BE2C (cell line): Measurements from ENCODE around the gene SEMA3D.

ENCODE experiments used
- DNase-seq: peaks from one replicate; pipeline ENCODE4 v3.0.0-alpha.2; 2020
- H3K27me3 ChIP-seq: fragments of 250-450 bp; sonication (Bioruptor Pico); 2 replicates; pipeline ENCODE4 v1.5.1; 2020; ENCODE audit warnings: mild to moderate bottlenecking
- H3K36me3 ChIP-seq: fragments of 250-450 bp; sonication (Bioruptor Pico); 2 replicates; pipeline ENCODE4 v1.5.1; 2020; ENCODE audit warnings: mild to moderate bottlenecking
- H3K4me1 ChIP-seq: fragments of 250-450 bp; sonication (Bioruptor Pico); 2 replicates; pipeline ENCODE4 v1.5.1; 2020
- H3K4me3 ChIP-seq: 2 replicates; pipeline ENCODE4 v1.5.1; 2011; ENCODE audit warnings: low read depth, low read length
- H3K9me3 ChIP-seq: fragments of 250-450 bp; sonication (Bioruptor Pico); 2 replicates; pipeline ENCODE4 v1.5.1; 2020
- CTCF ChIP-seq: IDR thresholded peaks from 2 replicates; pipeline ENCODE4 v1.5.1; 2012; ENCODE audit warnings: mild to moderate bottlenecking, low read depth, low read length

The SEMA3D gene

DNA sequence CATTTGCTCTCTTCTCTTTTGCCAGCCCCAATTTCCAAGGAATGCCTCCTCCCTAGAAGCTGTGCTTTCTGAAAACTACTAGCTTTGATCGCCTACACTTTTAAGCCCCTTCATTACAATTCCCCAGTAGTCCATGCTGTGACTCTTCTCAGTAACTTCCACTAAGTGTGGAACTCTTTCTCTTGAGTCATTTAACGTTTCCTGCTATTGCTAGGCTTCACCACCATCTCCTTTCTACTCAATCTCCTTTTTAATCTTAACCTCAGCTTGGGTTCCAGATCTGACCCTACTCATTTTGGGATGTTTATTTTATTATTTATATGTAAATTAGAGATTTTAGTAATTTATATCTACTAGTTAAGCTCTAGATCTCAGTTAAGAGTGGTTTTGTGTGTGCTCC, 14.4 kb upstream of the SEMA3D start:
- H3K27me3 ChIP-seq, result no peaks in the 10 kb centered on the region
- no peaks in the 10 kb centered on the region for H3K36me3 ChIP-seq
- H3K9me3 ChIP-seq, result no peaks in the 10 kb centered on the region
- TF ChIP-seq CTCF, result no peak
- no peaks in the 10 kb centered on the region for H3K4me1 ChIP-seq
- DNase-seq, result no peak
- no peak overlapping the region for H3K4me3 ChIP-seq

DNA sequence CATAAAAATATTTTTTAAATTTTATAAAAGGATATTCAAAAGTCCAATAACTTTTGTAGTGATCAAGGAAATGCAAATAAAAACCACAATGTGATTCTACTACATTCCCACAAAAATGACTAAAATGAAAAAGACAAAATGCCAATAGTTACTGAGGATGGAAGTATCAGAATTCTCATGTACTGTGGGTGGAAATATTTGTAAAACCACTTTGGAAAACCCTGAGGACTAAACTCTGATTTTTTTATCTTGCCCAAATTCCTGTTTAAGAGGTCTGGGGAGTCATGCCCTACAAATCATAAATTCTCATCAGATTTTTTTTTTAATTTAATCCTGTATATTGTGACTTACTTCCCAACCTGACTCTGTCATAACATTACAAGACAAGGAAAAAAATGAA, 9.8 kb upstream of the SEMA3D start:
- TF ChIP-seq CTCF, result no peak
- DNase-seq, result no peak
- Histone ChIP-seq H3K9me3 (no peaks in the 10 kb centered on the region), H3K27me3 (no peaks in the 10 kb centered on the region), H3K4me1 (no peaks in the 10 kb centered on the region), H3K4me3 (no peak overlapping the region), H3K36me3 (no peaks in the 10 kb centered on the region)

- H3K4me1 ChIP-seq, result no peaks in the 10 kb centered on the region
- no peaks in the 10 kb centered on the region for H3K36me3 ChIP-seq
- no peak overlapping the region for H3K4me3 ChIP-seq
- peak; percentile 36 for TF ChIP-seq CTCF
- no peaks in the 10 kb centered on the region for H3K27me3 ChIP-seq
- no peaks in the 10 kb centered on the region for H3K9me3 ChIP-seq
- no peak for DNase-seq
Measured at GRCh38 chr7:85191383-85191782, 4.5 kb upstream of the SEMA3D start.

GRCh38 chr7:85186083-85186520, 754 bp downstream of the SEMA3D start:
- Histone ChIP-seq H3K4me3 (peak overlapping the region; percentile 86), H3K27me3 (no peaks in the 10 kb centered on the region), H3K4me1 (no peaks in the 10 kb centered on the region), H3K9me3 (no peaks in the 10 kb centered on the region), H3K36me3 (no peaks in the 10 kb centered on the region)
- DNase-seq, result peak; percentile 51
- TF ChIP-seq CTCF, result no peak

DNA sequence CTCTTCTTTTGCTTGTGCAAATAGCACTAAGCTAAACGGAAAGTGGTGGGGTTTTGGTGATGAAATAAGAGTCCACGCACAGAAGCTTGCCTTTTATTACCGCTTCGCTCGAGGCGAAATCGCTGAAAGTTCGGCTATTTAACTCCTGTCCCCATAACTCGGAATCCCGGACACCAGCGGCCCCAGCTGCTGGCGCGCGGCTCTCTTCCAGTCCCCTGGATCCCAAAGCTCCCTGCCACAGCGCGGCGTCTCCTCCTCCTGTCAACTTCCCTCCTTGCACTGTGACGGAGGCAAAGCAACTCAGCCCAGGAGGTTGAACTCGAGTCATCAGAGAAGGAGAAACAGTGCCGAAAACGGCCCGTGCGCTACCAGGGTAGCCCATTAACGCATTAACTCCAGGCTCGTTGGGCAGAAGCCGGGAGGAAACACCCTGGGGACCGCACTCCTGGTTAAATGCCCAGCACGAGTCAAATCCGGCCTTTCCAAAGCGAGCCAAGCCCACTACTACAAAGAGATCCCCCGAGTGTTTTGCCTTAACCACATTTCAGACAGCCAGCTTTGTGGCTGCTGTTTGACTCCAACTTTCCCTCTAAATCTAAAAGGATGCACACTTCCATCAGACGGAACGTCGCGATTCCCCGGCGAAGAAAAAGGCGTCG, 1.3 kb downstream of the SEMA3D start:
- Histone ChIP-seq H3K4me3 (peak overlapping the region; percentile 86), H3K4me1 (no peaks in the 10 kb centered on the region), H3K36me3 (no peaks in the 10 kb centered on the region), H3K27me3 (no peaks in the 10 kb centered on the region), H3K9me3 (no peaks in the 10 kb centered on the region)
- DNase-seq, result peak; percentile 72
- TF ChIP-seq CTCF, result peak; percentile 39

DNA sequence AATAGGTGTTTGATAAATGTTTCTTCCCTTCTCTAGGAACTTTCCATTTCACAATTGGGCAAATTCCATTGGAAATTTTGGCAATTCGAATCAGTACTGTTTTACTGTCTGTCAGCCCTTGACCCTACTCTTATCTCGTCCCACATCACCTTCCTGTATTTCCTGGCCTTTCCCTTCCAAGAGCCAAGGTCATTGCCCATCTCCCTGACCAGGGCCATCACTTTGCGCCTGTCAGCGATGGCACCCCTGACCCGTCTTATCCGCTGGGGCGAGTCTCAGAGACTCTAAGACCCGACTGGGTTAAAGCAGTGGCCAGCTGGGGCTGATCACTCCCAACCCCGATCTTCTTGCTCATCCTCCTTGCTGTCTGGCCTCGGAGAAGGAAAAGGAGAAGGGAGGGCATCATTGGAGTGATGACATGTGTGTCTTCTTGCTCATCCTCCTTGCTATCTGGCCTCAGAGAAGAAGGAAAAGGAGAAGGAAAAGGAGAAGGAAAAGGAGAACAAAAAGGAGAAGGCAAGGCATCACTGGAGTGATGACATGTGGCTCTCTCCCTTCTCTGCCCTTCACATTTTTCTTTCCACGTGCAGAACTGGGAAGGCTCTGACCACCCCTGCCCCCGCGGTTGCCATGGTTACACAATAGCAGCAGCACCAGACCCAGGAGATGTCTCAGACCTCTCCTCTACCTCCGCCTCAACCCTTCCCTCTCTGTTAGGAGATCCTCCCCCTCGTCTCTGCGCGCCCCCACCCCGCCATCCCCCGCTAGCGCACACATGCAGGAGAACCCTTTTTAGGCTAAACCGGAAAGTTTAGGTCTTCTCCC, 2.0 kb downstream of the SEMA3D start:
- H3K27me3 ChIP-seq, result no peaks in the 10 kb centered on the region
- TF ChIP-seq CTCF, result no peak
- DNase-seq, result peak; percentile 57
- H3K4me3 ChIP-seq, result peak overlapping the region; percentile 86
- no peaks in the 10 kb centered on the region for H3K36me3 ChIP-seq
- H3K9me3 ChIP-seq, result no peaks in the 10 kb centered on the region
- no peaks in the 10 kb centered on the region for H3K4me1 ChIP-seq
